Keratinocyte (primary cell): Measurements from ENCODE around the gene KMT2C. TPM values are rescaled to one million over a fixed set of nuclear protein-coding genes. Genes with fewer than 3 reads are reported as not detected.

Experiments used
- DNase-seq: peaks from one replicate; pipeline ENCODE4 v3.0.0-alpha.2; 2011; ENCODE audit warnings: low read depth, missing footprints, low spot score
- FAIRE-seq: peaks from 2 replicates; lab custom pipeline; 2011; peaks lifted over from hg19 to GRCh38; lab: Jason Lieb, UNC
- H2AFZ ChIP-seq: 2 replicates; pipeline ENCODE4 v1.6.0; 2012; ENCODE audit warnings: low read length, control low read depth, inconsistent platforms; ENCODE audit not compliant: control insufficient read depth
- H3K27ac ChIP-seq: 2 replicates; pipeline ENCODE4 v1.5.1; 2011; ENCODE audit warnings: low read length; ENCODE audit not compliant: control insufficient read depth, insufficient read depth
- H3K27me3 ChIP-seq: 3 replicates; pipeline ENCODE4 v1.6.0; 2011; ENCODE audit warnings: low read length; ENCODE audit not compliant: control insufficient read depth, insufficient read depth; ENCODE audit errors: extremely low read depth
- H3K36me3 ChIP-seq, 2 experiments: 2 replicates in 1 of 2; 3 replicates in 1 of 2; pipeline ENCODE4 v1.5.1; 2011; ENCODE audit warnings: low read length in 2 of 2, mild to moderate bottlenecking in 1 of 2; ENCODE audit not compliant: control insufficient read depth in 2 of 2, insufficient read depth in 2 of 2; ENCODE audit errors: extremely low read depth in 1 of 2
- H3K4me1 ChIP-seq: 3 replicates; pipeline ENCODE4 v1.5.1; 2011; ENCODE audit warnings: low read length; ENCODE audit not compliant: control insufficient read depth, insufficient read depth; ENCODE audit errors: extremely low read depth
- H3K4me2 ChIP-seq: 3 replicates; pipeline ENCODE4 v1.6.0; 2011; ENCODE audit warnings: low read depth, low read length; ENCODE audit not compliant: control insufficient read depth, insufficient read depth; ENCODE audit errors: extremely low read depth
- H3K4me3 ChIP-seq, 3 experiments: fragments of 200-600 bp in 1 of 3; sonication (generic) in 1 of 3; 2 replicates in 2 of 3; 3 replicates in 1 of 3; pipeline ENCODE4 v1.5.1; 2011 to 2016; ENCODE audit warnings: low read length in 3 of 3, mild to moderate bottlenecking in 3 of 3, control low read depth in 2 of 3, inconsistent platforms in 1 of 3, low read depth in 1 of 3, mixed read lengths in 1 of 3, mixed run types in 1 of 3, moderate library complexity in 1 of 3; ENCODE audit not compliant: control insufficient read depth in 2 of 3, insufficient read depth in 2 of 3; ENCODE audit errors: extremely low read depth in 1 of 3
- H3K79me2 ChIP-seq: 2 replicates; pipeline ENCODE4 v1.6.0; 2012; ENCODE audit warnings: low read length; ENCODE audit not compliant: control insufficient read depth, insufficient read depth
- H3K9ac ChIP-seq: 3 replicates; pipeline ENCODE4 v1.6.0; 2011; ENCODE audit warnings: low read length; ENCODE audit not compliant: control insufficient read depth, insufficient read depth; ENCODE audit errors: extremely low read depth
- H3K9me1 ChIP-seq: 3 replicates; pipeline ENCODE4 v1.6.0; 2011; ENCODE audit warnings: low read length; ENCODE audit not compliant: control insufficient read depth, insufficient read depth; ENCODE audit errors: extremely low read depth
- H3K9me3 ChIP-seq: 2 replicates; pipeline ENCODE4 v1.5.1; 2012; ENCODE audit warnings: low read depth, low read length; ENCODE audit not compliant: control insufficient read depth
- H4K20me1 ChIP-seq: 3 replicates; pipeline ENCODE4 v1.6.0; 2011; ENCODE audit warnings: low read length; ENCODE audit not compliant: control insufficient read depth, insufficient read depth; ENCODE audit errors: extremely low read depth
- CTCF ChIP-seq, 3 experiments: IDR thresholded peaks in 1 of 3; conservative IDR thresholded peaks in 1 of 3; optimal IDR thresholded peaks in 1 of 3; 2 replicates in 2 of 3; 3 replicates in 1 of 3; pipeline versions ENCODE3 to v1.5.1; 2011; ENCODE audit warnings: low read length in 3 of 3, mild to moderate bottlenecking in 3 of 3, moderate library complexity in 2 of 3, control low read depth in 1 of 3, inconsistent platforms in 1 of 3; ENCODE audit not compliant: insufficient read depth in 2 of 3; ENCODE audit errors: extremely low read depth in 1 of 3
- EZH2 ChIP-seq: IDR thresholded peaks from one replicate; pipeline ENCODE4 v1.6.1; 2012; ENCODE audit warnings: inconsistent platforms, mild to moderate bottlenecking, low read length, moderate library complexity
- dilution Hi-C: fragments of 300-500 bp; cut with MboI; formaldehyde crosslinking; loops from one replicate; pipeline ENCODE4 v1.7.0; 2020; ENCODE audit warnings: low sequenced_read_pairs; ENCODE audit not compliant: extremely low pct_ligation_motif_present
- polyA plus RNA-seq, 5 experiments: library from polyadenylated mRNA; depleted of rRNA in 3 of 5; stranded (reverse) in 3 of 5; stranded (forward) in 1 of 5; unstranded in 1 of 5; fragments of >200 nt; gene quantifications; 1 replicate in 1 of 5; 2 replicates in 3 of 5; 3 replicates in 1 of 5; pipeline versions ENCODE4 v1.2.1 to v1.2.3, GENCODE V29; 2011 to 2012; ENCODE audit warnings: missing spikeins in 2 of 5, low read depth in 1 of 5, low replicate concordance in 1 of 5

Gene KMT2C
- polyA plus RNA-seq, 1 donor (not counting 4 experiments of a cell fraction or from before 2014, with no cell fraction given): 8.5 TPM

- FAIRE-seq: no peak
These were observed 102.7 kb downstream of the KMT2C start for GRCh38 chr7:152333134-152333533.

GRCh38 chr7:152330827-152331226 lies 105.0 kb downstream of the KMT2C start:
- H3K27me3 ChIP-seq: no peaks in the 10 kb centered on the region
- peaks cover 24% of the 10 kb centered on the region for H3K79me2 ChIP-seq
- no peaks in the 10 kb centered on the region for H3K9me3 ChIP-seq
- no peak overlapping the region for H3K4me2 ChIP-seq
- no peaks in the 10 kb centered on the region for H3K4me1 ChIP-seq
- no peak overlapping the region for H2AFZ ChIP-seq
- H3K9ac ChIP-seq: no peak overlapping the region
- DNase-seq (no peak), FAIRE-seq (no peak)
- TF ChIP-seq CTCF (optimal IDR thresholded peaks at IDR 0.05 in 1 of 3, IDR thresholded peaks at IDR 0.05 in 1 of 3, conservative IDR thresholded peaks at IDR 0.05 in 1 of 3; ENCODE audit: extremely low read depth in 1 of 3, insufficient read depth in 2 of 3, low read length in 3 of 3) (no peak), EZH2 (no peak)
- H4K20me1 ChIP-seq: no peaks in the 10 kb centered on the region
- peaks cover 0 to 4% of the 10 kb centered on the region in 2 experiments for H3K36me3 ChIP-seq
- no peak overlapping the region for H3K27ac ChIP-seq
- no peak overlapping the region for H3K4me3 ChIP-seq
- dilution Hi-C loops: no loop called here
- no peaks in the 10 kb centered on the region for H3K9me1 ChIP-seq

More at GRCh38 chr7:152333134-152333533, 102.7 kb downstream of the KMT2C start:
- Histone ChIP-seq H3K4me2 (no peak overlapping the region), H3K9me3 (no peaks in the 10 kb centered on the region), H3K27me3 (no peaks in the 10 kb centered on the region), H2AFZ (no peak overlapping the region), H3K9ac (no peak overlapping the region), H3K9me1 (no peaks in the 10 kb centered on the region), H3K4me3 (no peak overlapping the region), H3K79me2 (peaks cover 31% of the 10 kb centered on the region), H3K36me3 (peaks cover 0 to 4% of the 10 kb centered on the region in 2 experiments), H3K4me1 (no peaks in the 10 kb centered on the region), H3K27ac (no peak overlapping the region), H4K20me1 (no peaks in the 10 kb centered on the region)
- dilution Hi-C loops: no loop called here
- TF ChIP-seq EZH2 (no peak), CTCF (optimal IDR thresholded peaks at IDR 0.05 in 1 of 3, IDR thresholded peaks at IDR 0.05 in 1 of 3, conservative IDR thresholded peaks at IDR 0.05 in 1 of 3; ENCODE audit: extremely low read depth in 1 of 3, insufficient read depth in 2 of 3, low read length in 3 of 3) (no peak)
- no peak for DNase-seq
